ENCODE measurements around the gene MYL3.

MYL3 gene

GRCh38 chr3:46895204-46895660, 32.0 kb upstream of the MYL3 start:
- H3K4me3 ChIP-seq (ENCODE audit: low read length) = no peak overlapping the region
- no peak for DNase-seq (ENCODE audit: low read depth)
- TF ChIP-seq CTCF (conservative IDR thresholded peaks at IDR 0.05; ENCODE audit: low read depth, low read length) = peak; percentile 93

- no peak for DNase-seq (ENCODE audit: low read depth)
- no peak overlapping the region for H3K4me3 ChIP-seq (ENCODE audit: low read length)
- no peak for TF ChIP-seq CTCF (conservative IDR thresholded peaks at IDR 0.05; ENCODE audit: low read depth, low read length)
These were observed 31.0 kb upstream of the MYL3 start for GRCh38 chr3:46894256-46894655.

- TF ChIP-seq CTCF (conservative IDR thresholded peaks at IDR 0.05; ENCODE audit: low read depth, low read length) = no peak
- no peak for DNase-seq (ENCODE audit: low read depth)
- no peak overlapping the region for H3K4me3 ChIP-seq (ENCODE audit: low read length)
These were observed 30.5 kb upstream of the MYL3 start for GRCh38 chr3:46893763-46894162.

- no peak overlapping the region for H3K4me3 ChIP-seq (ENCODE audit: low read length)
- no peak for TF ChIP-seq CTCF (conservative IDR thresholded peaks at IDR 0.05; ENCODE audit: low read depth, low read length)
- no peak for DNase-seq (ENCODE audit: low read depth)
These were observed 30.0 kb upstream of the MYL3 start for GRCh38 chr3:46893146-46893748.

- peak overlapping the region; percentile 45 for H3K4me3 ChIP-seq (ENCODE audit: low read length)
- no peak for TF ChIP-seq CTCF (conservative IDR thresholded peaks at IDR 0.05; ENCODE audit: low read depth, low read length)
- no peak for DNase-seq (ENCODE audit: low read depth)
These were observed 29.3 kb upstream of the MYL3 start for GRCh38 chr3:46892285-46893145.

GRCh38 chr3:46891132-46891531, 27.9 kb upstream of the MYL3 start:
- H3K4me3 ChIP-seq (ENCODE audit: low read length) = no peak overlapping the region
- DNase-seq (ENCODE audit: low read depth) = no peak
- no peak for TF ChIP-seq CTCF (conservative IDR thresholded peaks at IDR 0.05; ENCODE audit: low read depth, low read length)

- no peak for TF ChIP-seq CTCF (conservative IDR thresholded peaks at IDR 0.05; ENCODE audit: low read depth, low read length)
- DNase-seq (ENCODE audit: low read depth) = no peak
- no peak overlapping the region for H3K4me3 ChIP-seq (ENCODE audit: low read length)
These were observed 26.9 kb upstream of the MYL3 start for GRCh38 chr3:46890132-46890531.

All from retinal pigment epithelial cell (primary cell).